Measurements from ENCODE around the gene AOX1.

Gene AOX1

DNA sequence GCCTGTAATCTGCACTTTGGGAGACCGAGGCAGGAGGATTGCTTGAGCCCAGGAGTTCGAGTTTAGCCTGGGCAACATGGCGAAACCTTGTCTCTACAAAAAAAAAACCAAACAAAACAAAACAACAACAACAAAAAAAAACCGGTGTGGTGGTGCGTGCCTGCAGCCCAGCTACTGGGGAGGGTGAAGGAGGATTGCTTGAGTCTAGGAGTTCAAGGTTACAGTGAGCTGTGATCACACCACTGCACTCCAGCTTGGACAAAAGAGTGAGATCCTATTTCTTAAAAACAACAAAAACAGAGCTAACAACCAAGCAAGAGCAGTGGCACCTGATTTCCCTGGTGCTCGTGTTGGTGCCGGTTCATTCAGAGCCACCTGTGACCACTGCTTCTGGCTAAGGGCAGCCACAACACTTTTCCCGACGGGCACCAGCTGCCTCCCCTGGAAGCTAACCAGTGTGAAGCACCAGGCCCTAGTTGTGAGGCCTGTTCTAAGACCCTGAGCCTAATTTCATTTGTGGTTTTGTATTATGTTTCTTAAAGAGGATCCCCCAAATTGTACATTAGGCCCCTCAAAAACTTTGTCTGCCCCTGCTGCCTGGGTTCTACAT lies 1.3 kb downstream of the AOX1 start:
- Histone ChIP-seq H3K27ac (peak overlapping the region; percentile 69 to 73), H3K27me3 (no peaks in the 10 kb centered on the region), H3K36me3 (no peaks in the 10 kb centered on the region), H3K4me1 (peaks cover 0 to 6% (median 2%) of the 10 kb centered on the region in 4 donors), H3K9me3 (no peaks in the 10 kb centered on the region), H3K4me3 (peak overlapping the region; percentile 58 to 71)
- DNase-seq: no peak
- intact Hi-C loops (cut with DNase I; ENCODE audit: low total_unique reads): no loop called here
- TF ChIP-seq, protein P1, sequence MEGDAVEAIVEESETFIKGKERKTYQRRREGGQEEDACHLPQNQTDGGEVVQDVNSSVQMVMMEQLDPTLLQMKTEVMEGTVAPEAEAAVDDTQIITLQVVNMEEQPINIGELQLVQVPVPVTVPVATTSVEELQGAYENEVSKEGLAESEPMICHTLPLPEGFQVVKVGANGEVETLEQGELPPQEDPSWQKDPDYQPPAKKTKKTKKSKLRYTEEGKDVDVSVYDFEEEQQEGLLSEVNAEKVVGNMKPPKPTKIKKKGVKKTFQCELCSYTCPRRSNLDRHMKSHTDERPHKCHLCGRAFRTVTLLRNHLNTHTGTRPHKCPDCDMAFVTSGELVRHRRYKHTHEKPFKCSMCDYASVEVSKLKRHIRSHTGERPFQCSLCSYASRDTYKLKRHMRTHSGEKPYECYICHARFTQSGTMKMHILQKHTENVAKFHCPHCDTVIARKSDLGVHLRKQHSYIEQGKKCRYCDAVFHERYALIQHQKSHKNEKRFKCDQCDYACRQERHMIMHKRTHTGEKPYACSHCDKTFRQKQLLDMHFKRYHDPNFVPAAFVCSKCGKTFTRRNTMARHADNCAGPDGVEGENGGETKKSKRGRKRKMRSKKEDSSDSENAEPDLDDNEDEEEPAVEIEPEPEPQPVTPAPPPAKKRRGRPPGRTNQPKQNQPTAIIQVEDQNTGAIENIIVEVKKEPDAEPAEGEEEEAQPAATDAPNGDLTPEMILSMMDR (IDR thresholded peaks at IDR 0.05): no peak

DNA sequence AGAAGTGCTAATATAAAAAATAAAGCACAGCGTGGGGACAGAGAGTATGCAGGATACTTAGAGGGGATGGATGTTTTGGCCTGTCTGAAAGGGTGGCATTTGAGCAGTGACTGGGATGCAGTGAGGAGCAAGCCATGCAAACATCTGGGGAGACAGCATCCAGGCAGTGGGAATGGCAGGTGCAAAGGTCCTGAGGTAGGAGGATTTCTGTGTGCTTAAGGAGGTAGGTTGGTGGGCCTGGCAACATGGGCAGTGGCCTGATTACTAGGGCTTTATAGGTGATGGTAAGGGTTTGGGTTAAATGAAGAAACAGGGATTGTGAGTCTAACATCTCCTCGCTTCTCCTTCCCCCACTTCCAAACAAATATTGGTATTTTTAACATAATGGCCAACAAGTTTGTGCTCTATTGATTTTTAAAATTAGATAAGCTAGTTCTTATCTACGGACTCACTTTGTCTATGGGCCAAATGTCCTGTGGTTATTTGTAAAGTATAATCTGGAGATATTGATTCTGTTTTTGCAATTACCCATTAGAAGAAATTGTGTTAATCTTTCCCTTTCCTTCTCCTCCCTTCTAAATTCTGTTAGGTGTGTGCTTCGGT lies 2.4 kb downstream of the AOX1 start:
- Histone ChIP-seq H3K9me3 (no peaks in the 10 kb centered on the region), H3K4me3 (peak overlapping the region in 1 of 2 donors; percentile 58), H3K36me3 (no peaks in the 10 kb centered on the region), H3K27ac (peak overlapping the region; percentile 69 to 73), H3K27me3 (no peaks in the 10 kb centered on the region), H3K4me1 (peaks cover 0 to 6% (median 2%) of the 10 kb centered on the region in 4 donors)
- TF ChIP-seq, protein P1 (IDR thresholded peaks at IDR 0.05): no peak
- DNase-seq: no peak
- intact Hi-C loops (cut with DNase I; ENCODE audit: low total_unique reads): no loop called here

DNA sequence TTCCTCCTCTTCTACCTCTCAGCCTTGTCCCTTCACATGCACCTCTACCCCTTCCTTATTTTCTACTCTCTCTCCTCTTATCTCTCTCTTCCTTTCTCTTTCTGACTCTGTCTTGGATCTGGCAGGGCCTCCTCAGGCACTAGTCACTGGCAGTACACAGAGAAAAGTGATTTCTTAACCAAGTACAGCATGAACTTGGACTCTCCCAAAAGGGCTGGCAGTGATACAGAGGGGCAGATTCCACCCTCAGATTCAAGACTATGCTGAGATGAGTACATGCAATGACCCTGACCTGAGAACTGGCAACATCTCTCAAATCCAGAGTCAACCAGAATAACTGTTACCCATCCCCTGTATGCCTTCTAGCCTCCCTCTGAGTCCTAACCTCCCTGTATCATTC lies 4.3 kb downstream of the AOX1 start:
- no peaks in the 10 kb centered on the region for H3K27me3 ChIP-seq
- H3K4me3 ChIP-seq: no peak overlapping the region

DNA sequence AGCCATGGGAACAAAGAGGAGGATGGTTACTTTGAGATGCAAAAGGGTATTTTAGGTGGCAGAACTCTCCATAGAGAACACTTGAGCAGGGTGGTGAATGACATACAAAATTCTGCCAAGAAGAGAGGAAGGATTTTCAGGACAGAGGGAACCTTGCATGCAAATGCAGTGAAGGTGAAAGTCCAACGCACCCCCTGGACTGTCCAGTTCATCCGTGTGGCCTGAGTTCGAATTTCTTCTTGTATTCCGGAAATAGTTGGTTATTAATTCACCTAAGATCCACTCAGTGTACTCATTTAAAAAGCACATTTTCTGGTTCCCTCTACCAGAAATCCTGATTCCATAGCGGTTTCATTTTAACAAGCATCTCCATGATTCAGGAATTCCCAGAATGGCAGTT lies 5.5 kb downstream of the AOX1 start:
- Histone ChIP-seq H3K9me3 (peaks cover 0 to 4% (median 0%) of the 10 kb centered on the region in 3 donors), H3K36me3 (peaks cover 11 to 15% (median 12%) of the 10 kb centered on the region in 3 donors), H3K27me3 (no peaks in the 10 kb centered on the region), H3K27ac (no peak overlapping the region), H3K4me1 (peaks cover 0 to 3% (median under 1%) of the 10 kb centered on the region in 4 donors), H3K4me3 (no peak overlapping the region)
- intact Hi-C loops (cut with DNase I; ENCODE audit: low total_unique reads): no loop called here
- TF ChIP-seq, protein P1 (IDR thresholded peaks at IDR 0.05): no peak
- no peak for DNase-seq

More for the DNA sequence above, 4.3 kb downstream of the AOX1 start:
- H3K36me3 ChIP-seq: peaks cover 0 to 5% (median 4%) of the 10 kb centered on the region in 3 donors
- DNase-seq: peak; percentile 83 to 86
- no peaks in the 10 kb centered on the region for H3K9me3 ChIP-seq
- TF ChIP-seq, protein P1 (IDR thresholded peaks at IDR 0.05): no peak
- intact Hi-C loops (cut with DNase I; ENCODE audit: low total_unique reads): no loop called here
- peaks cover 0 to 6% (median 2%) of the 10 kb centered on the region in 4 donors for H3K4me1 ChIP-seq
- peak overlapping the region in 1 of 2 donors; percentile 31 for H3K27ac ChIP-seq

DNA sequence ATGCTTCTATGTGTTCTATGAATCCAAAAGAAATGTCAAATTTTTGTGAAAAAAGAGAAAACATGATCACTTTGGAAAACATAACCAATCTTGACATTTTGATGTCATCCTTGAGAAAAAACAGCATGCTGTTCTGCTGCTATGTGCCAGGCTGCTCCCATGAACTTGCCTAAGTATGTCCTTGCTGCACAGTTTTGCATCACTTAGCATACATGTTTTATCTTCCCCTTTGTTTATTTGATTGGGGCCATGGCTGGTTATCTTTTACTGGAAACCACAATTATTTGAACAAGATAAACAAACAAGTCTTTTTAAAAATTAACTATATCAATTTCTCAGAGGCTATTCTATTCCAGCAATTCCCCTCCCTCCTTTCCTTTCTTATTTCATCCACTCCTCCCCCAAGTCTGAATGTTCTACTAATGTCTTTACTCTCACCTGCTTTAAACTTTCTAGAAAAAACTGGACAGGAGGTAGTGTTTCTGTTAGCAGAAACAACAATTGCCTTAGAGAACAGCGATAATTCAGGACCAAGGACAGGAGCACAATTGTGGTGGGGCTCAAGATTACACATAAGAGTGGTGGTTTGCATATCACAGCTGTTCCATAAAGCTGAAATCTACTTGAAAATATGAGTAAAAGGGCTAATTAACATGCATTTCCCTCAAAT lies 6.7 kb downstream of the AOX1 start:
- TF ChIP-seq, protein P1 (IDR thresholded peaks at IDR 0.05): no peak
- Histone ChIP-seq H3K4me1 (peaks cover 0 to 3% (median 0%) of the 10 kb centered on the region in 4 donors), H3K36me3 (peaks cover 11 to 20% (median 20%) of the 10 kb centered on the region in 3 donors), H3K27me3 (no peaks in the 10 kb centered on the region), H3K4me3 (no peak overlapping the region), H3K9me3 (peaks cover 0 to 4% (median 0%) of the 10 kb centered on the region in 3 donors), H3K27ac (no peak overlapping the region)
- intact Hi-C loops (cut with DNase I; ENCODE audit: low total_unique reads): no loop called here
- DNase-seq: no peak
